Erythroblast (primary cell): Measurements from ENCODE around the gene PTGER4.

Experiments
- GATA1 ChIP-seq: IDR thresholded peaks from 2 replicates; pipeline ENCODE4 v1.6.1; 2011; ENCODE audit warnings: low read depth, mild to moderate bottlenecking, control low read depth, low read length, moderate library complexity
- POLR2A ChIP-seq: IDR thresholded peaks from 2 replicates; pipeline ENCODE4 v1.6.1; 2011; ENCODE audit warnings: mild to moderate bottlenecking, low read length

DNA sequence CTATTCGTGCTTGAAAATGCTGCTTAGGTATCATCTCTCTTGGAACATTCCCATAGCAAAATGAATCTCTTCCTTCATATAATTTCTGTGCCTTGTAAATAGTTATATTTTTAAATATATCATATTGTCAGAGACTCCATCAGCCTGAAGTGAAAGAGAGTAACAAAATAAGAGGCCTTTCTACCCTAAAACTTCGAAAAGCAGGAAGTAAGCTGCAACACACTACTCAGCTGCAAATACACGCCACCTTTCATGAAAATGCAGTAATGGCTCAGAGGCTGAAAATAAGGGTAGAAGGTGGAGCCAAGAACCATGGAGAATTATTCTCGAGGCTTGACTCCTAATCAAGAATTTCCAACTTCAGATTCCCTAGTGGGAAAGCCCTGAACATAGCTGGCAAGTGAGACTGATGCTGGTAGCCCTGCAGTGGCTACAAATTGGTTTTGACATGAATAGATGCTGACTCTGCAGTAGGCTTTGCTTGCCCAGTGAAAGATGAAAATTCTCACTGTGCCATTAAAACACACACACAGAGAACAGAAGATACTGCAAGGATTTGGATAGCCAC is 30.2 kb upstream of the PTGER4 start:
- TF ChIP-seq POLR2A (no peak), GATA1 (no peak)
